HCT116 (cell line): ENCODE measurements around the gene CFHR2.

Experiments
- CTCF ChIP-seq, 3 experiments: fragments of 200-600 bp in 1 of 3; sonication (generic) in 1 of 3; IDR thresholded peaks in 2 of 3; conservative IDR thresholded peaks in 1 of 3; 2 replicates each; pipeline ENCODE4 v1.5.1; 2012 to 2017; ENCODE audit warnings: low read depth in 2 of 3, low read length in 2 of 3, antibody characterized with exemption in 1 of 3, borderline replicate concordance in 1 of 3, control low read depth in 1 of 3, mild to moderate bottlenecking in 1 of 3, mixed read lengths in 1 of 3, mixed run types in 1 of 3, moderate library complexity in 1 of 3; ENCODE audit not compliant: insufficient read depth in 1 of 3
- POLR2A ChIP-seq: IDR thresholded peaks from 2 replicates; pipeline ENCODE4 v1.7.0; 2011; ENCODE audit warnings: borderline replicate concordance; ENCODE audit not compliant: insufficient read depth, insufficient read length; ENCODE audit errors: extremely low read depth
- TCF7L2 ChIP-seq: IDR thresholded peaks from 2 replicates; pipeline ENCODE4 v1.7.0; 2011; ENCODE audit warnings: borderline replicate concordance, inconsistent platforms; ENCODE audit not compliant: insufficient read depth, insufficient read length; ENCODE audit errors: extremely low read depth
- ZNF274 ChIP-seq: fragments of 200-500 bp; sonication (Bioruptor generic); IDR thresholded peaks from 2 replicates; pipeline ENCODE4 v1.6.1; 2014; ENCODE audit warnings: mild to moderate bottlenecking, low read depth, low read length, inconsistent platforms

DNA sequence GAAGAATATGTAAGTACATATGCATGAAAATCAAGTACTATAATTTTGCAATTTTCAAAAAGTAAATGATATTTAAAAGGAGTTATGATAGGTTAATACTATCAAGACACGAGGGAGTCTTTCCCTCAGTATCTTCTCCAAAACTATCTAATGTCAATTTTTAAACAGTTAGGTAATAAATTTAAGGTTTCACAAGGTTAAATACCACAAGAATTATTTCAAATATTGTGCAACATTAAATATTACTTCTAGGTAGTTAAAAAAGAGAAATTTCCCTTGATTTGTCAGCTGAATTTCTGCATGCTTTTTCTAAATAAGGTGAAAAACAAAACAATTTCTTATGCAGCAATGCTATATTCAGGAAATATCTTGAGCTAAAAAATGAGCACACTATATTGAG lies 37.3 kb downstream of the CFHR2 start:
- no peak for TF ChIP-seq POLR2A
- no peak for TF ChIP-seq TCF7L2
- TF ChIP-seq CTCF (IDR thresholded peaks at IDR 0.05 in 2 of 3, conservative IDR thresholded peaks at IDR 0.05 in 1 of 3; ENCODE audit: borderline replicate concordance in 1 of 3, insufficient read depth in 1 of 3, low read depth in 2 of 3, low read length in 2 of 3): no peak
- no peak for TF ChIP-seq ZNF274
